Sigmoid colon (tissue), 4 donors: ENCODE measurements around the gene PRKCSH.

ENCODE experiments used
- CTCF ChIP-seq, 4 experiments: fragments of 450-650 bp in 3 of 4; fragments of 200-600 bp in 1 of 4; IDR thresholded peaks; one replicate each; pipeline ENCODE4 v1.5.1; 2016 to 2019; ENCODE audit warnings: antibody characterized with exemption in 4 of 4, mild to moderate bottlenecking in 3 of 4, moderate library complexity in 2 of 4
- EP300 ChIP-seq, 4 donors: sonication (generic); formaldehyde crosslinking; IDR thresholded peaks; one replicate each; pipeline ENCODE4 v1.6.1; 2017; ENCODE audit warnings: antibody characterized with exemption in 4 of 4
- POLR2A ChIP-seq, 2 donors: fragments of 450-650 bp; IDR thresholded peaks; one replicate each; pipeline ENCODE4 v1.6.1; 2016; ENCODE audit warnings: antibody characterized with exemption in 2 of 2, mild to moderate bottlenecking in 2 of 2, moderate library complexity in 2 of 2
- POLR2AphosphoS5 ChIP-seq, 4 donors: sonication (generic); formaldehyde crosslinking; IDR thresholded peaks; one replicate each; pipeline ENCODE4 v1.6.1; 2017; ENCODE audit warnings: antibody characterized with exemption in 4 of 4

GRCh38 chr19:11451327-11451870 lies 16.0 kb downstream of the PRKCSH start:
- TF ChIP-seq POLR2A (IDR thresholded peaks at IDR 0.05) (no peak), CTCF (IDR thresholded peaks at IDR 0.05) (no peak), POLR2AphosphoS5 (IDR thresholded peaks at IDR 0.05) (no peak), EP300 (IDR thresholded peaks at IDR 0.05) (no peak)
